HFFc6 (cell line): Measurements from ENCODE around the gene CORO7. TPM values are rescaled to one million over a fixed set of nuclear protein-coding genes. Genes with fewer than 3 reads are reported as not detected.

Source experiments
- DNase-seq: peaks from one replicate; pipeline ENCODE4 v3.0.0-alpha.2; 2018
- H3K27ac Mint-ChIP-seq: 2 replicates; pipeline ENCODE4 v1.8.0; 2020; ENCODE audit warnings: mild to moderate bottlenecking, mixed read lengths
- H3K27me3 Mint-ChIP-seq: 2 replicates; pipeline ENCODE4 v1.8.0; 2021; ENCODE audit warnings: mild to moderate bottlenecking, moderate library complexity, mixed read lengths; ENCODE audit not compliant: insufficient read depth
- H3K36me3 Mint-ChIP-seq: 2 replicates; pipeline ENCODE4 v1.8.0; 2021; ENCODE audit warnings: low read depth, mixed read lengths
- H3K4me1 Mint-ChIP-seq: 2 replicates; pipeline ENCODE4 v1.8.0; 2020; ENCODE audit warnings: low read depth, mixed read lengths
- H3K4me3 Mint-ChIP-seq: 2 replicates; pipeline ENCODE4 v1.8.0; 2020; ENCODE audit warnings: mild to moderate bottlenecking, moderate library complexity, mixed read lengths
- H3K9me3 Mint-ChIP-seq: 2 replicates; pipeline ENCODE4 v1.8.0; 2020; ENCODE audit warnings: mild to moderate bottlenecking, mixed read lengths
- total RNA-seq, 6 experiments: library from RNA; stranded (reverse); fragmentation: NEBNext Ultra II Directional; extraction: Animal tissue kit (Norgen Biotek cat#: 25700); gene quantifications; 2 replicates in 1 of 6; 3 replicates in 5 of 6; pipeline ENCODE4 v1.2.3, GENCODE V29; 2021
- TF ChIP-seq, protein P1 (sequence below): fragments of 200-600 bp; sonication (generic); IDR thresholded peaks from 2 replicates; pipeline ENCODE4 v1.5.0; 2021; ENCODE audit warnings: antibody characterized with exemption, mild to moderate bottlenecking

The CORO7 gene
- total RNA-seq, 6 experiments from 2014 or later: 12.1 to 20.9 (median 17.2) TPM

DNA sequence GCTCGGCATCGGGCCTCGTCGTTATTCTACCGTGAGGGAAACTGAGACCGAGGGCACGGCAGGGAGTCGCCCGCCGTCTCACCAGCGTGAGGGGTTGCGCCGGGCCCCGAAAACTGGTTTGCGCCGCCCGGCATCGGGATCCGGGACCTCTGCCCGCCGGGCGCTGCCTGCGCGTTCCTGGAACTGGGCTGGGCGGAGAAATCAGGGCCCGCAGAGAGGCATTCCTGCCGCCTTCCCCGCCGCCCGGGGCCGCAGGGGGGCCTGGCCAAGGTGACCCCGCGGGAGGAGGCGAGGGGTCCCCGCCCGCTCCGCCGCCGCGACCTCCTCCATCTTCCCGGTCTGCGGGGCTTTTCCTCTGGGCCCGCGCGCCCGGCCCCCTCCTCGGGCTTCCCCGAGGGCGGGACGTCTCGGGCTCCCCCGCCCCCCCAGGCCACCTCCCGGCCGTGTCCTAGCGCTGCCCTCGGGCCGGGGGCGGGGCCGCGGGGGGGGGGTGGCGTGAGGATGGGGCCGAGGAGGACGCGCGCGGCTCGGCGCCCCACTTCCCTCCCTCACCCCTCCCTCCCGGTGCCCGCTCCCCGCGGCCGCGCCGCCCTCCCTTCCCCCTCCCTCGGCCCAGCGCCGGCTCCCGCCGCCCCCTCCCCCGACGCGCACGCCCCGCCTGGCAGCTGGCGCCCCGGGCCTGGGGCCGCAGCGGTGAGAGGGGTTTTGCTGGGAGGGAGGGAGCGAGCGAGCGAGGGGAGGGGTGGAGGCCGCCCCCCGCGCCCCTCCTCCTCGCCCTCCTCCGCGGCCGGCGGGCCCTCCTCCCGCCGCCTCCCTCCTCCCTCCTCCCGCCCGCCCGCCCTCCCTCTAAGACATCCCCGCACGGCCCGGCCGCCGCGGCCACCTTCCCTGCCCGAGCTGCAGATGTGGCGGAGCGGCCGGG, 100.9 kb downstream of the CORO7 start, which contains the start of gene GLIS2:
TSS of gene GLIS2 (plus strand) at position 882 of the 922 bp plus-strand sequence. CDS start 16,214 bp downstream, outside the sequence.
- Mint-ChIP-seq H3K36me3 (no peaks in the 10 kb centered on the region), H3K4me3 (peak within 1 kb of the TSS; percentile 88), H3K4me1 (peaks cover 33% of the 10 kb centered on the region), H3K27me3 (no peaks in the 10 kb centered on the region), H3K9me3 (no peaks in the 10 kb centered on the region), H3K27ac (peak within 1 kb of the TSS; percentile 91)
- TF ChIP-seq, protein P1, sequence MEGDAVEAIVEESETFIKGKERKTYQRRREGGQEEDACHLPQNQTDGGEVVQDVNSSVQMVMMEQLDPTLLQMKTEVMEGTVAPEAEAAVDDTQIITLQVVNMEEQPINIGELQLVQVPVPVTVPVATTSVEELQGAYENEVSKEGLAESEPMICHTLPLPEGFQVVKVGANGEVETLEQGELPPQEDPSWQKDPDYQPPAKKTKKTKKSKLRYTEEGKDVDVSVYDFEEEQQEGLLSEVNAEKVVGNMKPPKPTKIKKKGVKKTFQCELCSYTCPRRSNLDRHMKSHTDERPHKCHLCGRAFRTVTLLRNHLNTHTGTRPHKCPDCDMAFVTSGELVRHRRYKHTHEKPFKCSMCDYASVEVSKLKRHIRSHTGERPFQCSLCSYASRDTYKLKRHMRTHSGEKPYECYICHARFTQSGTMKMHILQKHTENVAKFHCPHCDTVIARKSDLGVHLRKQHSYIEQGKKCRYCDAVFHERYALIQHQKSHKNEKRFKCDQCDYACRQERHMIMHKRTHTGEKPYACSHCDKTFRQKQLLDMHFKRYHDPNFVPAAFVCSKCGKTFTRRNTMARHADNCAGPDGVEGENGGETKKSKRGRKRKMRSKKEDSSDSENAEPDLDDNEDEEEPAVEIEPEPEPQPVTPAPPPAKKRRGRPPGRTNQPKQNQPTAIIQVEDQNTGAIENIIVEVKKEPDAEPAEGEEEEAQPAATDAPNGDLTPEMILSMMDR: no peak
- DNase-seq: peak; percentile 49

DNA sequence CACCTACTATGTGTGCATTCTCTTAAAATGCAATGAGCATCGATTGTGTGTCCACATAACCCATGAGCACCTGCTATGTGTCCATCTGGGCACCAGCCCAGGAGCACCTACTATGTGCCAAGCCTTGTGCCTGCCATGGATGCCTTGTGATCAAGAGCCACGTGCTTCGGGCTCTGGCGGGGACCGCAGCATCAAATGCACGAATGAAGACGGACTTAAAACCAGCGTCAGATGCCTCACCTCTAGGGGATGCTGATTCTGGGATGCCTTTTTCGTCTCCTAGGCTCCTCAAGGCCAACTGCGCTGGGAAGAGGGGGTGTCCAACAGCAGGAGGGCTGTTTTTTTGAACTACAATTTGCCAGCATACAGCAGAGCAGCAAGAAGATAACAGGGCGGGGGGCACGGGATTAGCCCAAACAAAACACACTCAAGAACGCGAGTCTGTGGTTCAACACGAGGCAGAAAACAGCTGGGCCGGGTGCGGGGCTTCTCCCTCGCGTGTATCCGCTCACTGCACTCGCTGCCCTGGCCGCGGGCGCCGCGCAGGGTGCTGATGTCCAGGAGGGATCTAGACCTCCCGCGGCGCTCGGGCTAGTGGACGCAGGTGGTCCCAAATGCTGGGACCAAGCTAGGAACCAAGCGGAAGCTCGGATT, 101.7 kb downstream of the CORO7 start:
- Mint-ChIP-seq H3K9me3 (no peaks in the 10 kb centered on the region), H3K4me1 (peaks cover 40% of the 10 kb centered on the region), H3K27ac (peak overlapping the region; percentile 91), H3K4me3 (peak overlapping the region; percentile 86), H3K27me3 (no peaks in the 10 kb centered on the region), H3K36me3 (no peaks in the 10 kb centered on the region)
- peak; percentile 42 for DNase-seq
- TF ChIP-seq, protein P1: 0 out of 2 replicates have a peak, but pooled peaks have one; percentile 3

DNA sequence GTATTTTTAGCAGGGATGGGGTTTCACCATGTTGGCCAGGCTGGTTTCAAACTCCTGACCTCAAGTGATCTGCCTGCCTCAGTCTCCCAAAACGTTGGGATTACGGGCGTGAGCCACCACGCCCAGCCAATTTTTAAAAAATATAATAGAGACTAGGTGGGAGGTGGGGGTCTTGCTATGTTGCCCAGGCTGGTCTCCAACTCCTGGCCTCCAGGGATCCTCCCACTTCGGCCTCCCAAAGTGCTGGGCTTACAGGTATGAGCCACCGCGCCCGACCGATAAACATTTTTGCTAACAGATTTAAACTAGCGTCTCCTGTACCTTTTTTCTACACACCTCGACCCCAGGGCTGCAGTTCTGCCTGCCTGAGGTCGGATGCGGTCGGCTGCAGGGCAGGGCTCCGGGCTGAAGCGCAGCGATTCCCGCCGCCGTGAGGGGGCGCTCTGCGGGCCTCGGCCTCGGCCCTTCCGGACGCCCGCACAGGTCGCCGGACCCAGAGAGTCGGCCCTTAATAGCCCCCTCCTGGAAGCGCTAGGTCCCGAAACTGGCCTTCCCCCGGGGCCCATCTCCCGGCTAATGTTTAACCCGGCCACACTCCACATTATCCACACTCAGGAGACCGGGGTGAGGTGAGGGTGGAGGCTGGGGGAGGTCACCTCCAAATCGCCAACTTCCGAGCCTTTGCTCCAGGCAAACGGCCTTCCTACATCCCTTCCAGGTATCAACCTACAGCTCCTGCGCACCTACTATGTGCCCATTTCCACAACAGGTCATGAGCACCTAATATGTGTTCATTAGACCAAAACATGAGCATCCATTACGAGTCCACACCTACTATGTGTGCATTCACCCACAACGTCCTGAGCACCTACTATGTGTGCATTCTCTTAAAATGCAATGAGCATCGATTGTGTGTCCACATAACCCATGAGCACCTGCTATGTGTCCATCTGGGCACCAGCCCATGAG, 102.5 kb downstream of the CORO7 start:
- Mint-ChIP-seq H3K27ac (peak overlapping the region; percentile 91), H3K27me3 (no peaks in the 10 kb centered on the region), H3K36me3 (no peaks in the 10 kb centered on the region), H3K4me1 (peaks cover 39% of the 10 kb centered on the region), H3K9me3 (no peaks in the 10 kb centered on the region), H3K4me3 (no peak overlapping the region)
- no peak for DNase-seq
- TF ChIP-seq, protein P1: peak; percentile 69

DNA sequence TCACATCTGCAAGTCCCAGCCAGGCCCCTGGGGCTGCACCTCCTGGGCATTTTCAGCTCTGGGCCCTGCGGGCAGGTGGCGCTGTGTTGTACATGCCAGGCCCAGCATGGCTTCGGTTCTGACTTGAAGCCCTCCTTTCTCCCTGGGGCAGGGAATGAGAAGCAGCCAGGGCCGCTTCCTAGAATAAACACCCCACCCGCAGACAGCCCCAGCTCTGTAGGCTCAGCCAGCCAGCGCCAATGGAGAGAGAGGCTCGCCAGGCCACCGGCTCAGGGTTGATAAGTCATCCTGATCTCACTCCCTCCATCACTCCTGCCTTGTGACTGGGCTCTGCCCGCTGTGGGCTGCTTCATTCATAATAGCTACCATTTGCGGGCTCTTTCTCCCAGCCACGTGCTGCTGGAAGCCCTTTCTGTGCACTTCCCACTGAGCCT, 106.5 kb downstream of the CORO7 start:
- Mint-ChIP-seq H3K27ac (peak overlapping the region; percentile 81), H3K4me1 (peaks cover 33% of the 10 kb centered on the region), H3K9me3 (peaks cover 4% of the 10 kb centered on the region; the same call in 1 of the 2 replicates), H3K36me3 (peaks cover 6% of the 10 kb centered on the region), H3K4me3 (no peak overlapping the region; the same call in 1 of the 2 replicates), H3K27me3 (no peaks in the 10 kb centered on the region; the same call in 1 of the 2 replicates)
- TF ChIP-seq, protein P1: peak; percentile 82
- peak; percentile 87 for DNase-seq
